ENCODE measurements around the gene GPC6.
A peak's percentile ranks its signal among the peaks of the same experiment; 100 is the strongest.

The GPC6 gene

GRCh38 chr13:94109715-94110374 lies 883.2 kb downstream of the GPC6 start:
- TF ChIP-seq CTCF (IDR thresholded peaks at IDR 0.05; ENCODE audit: low read depth, low read length, missing control alignments): no peak
- in situ Hi-C loops (cut with HindIII; ENCODE audit: low pct_ligation_motif_present, low sequenced_read_pairs): no loop called here
- Histone ChIP-seq H3K4me3 (ENCODE audit: low read depth, low read length) (no peak overlapping the region), H3K27ac (no peak overlapping the region), H3K27me3 (replicated peaks) (no peaks in the 10 kb centered on the region), H3K36me3 (replicated peaks) (no peaks in the 10 kb centered on the region)
- no peak for DNase-seq

- Histone ChIP-seq H3K36me3 (replicated peaks) (no peaks in the 10 kb centered on the region), H3K4me3 (ENCODE audit: low read depth, low read length) (no peak overlapping the region), H3K27me3 (replicated peaks) (no peaks in the 10 kb centered on the region), H3K27ac (no peak overlapping the region)
- TF ChIP-seq CTCF (IDR thresholded peaks at IDR 0.05; ENCODE audit: low read depth, low read length, missing control alignments): no peak
- in situ Hi-C loops (cut with HindIII; ENCODE audit: low pct_ligation_motif_present, low sequenced_read_pairs): no loop called here
- DNase-seq: peak; percentile 88
These were observed 885.6 kb downstream of the GPC6 start for GRCh38 chr13:94112227-94112626.

- DNase-seq: no peak
- no peak overlapping the region for H3K27ac ChIP-seq
These were observed 886.1 kb downstream of the GPC6 start for GRCh38 chr13:94112731-94113130.

GRCh38 chr13:94113245-94113644 lies 886.6 kb downstream of the GPC6 start:
- Histone ChIP-seq H3K36me3 (replicated peaks) (no peaks in the 10 kb centered on the region), H3K27me3 (replicated peaks) (no peaks in the 10 kb centered on the region), H3K27ac (no peak overlapping the region), H3K4me3 (ENCODE audit: low read depth, low read length) (no peak overlapping the region)
- in situ Hi-C loops (cut with HindIII; ENCODE audit: low pct_ligation_motif_present, low sequenced_read_pairs): no loop called here
- DNase-seq: no peak
- no peak for TF ChIP-seq CTCF (IDR thresholded peaks at IDR 0.05; ENCODE audit: low read depth, low read length, missing control alignments)

More at GRCh38 chr13:94112731-94113130, 886.1 kb downstream of the GPC6 start:
- in situ Hi-C loops (cut with HindIII; ENCODE audit: low pct_ligation_motif_present, low sequenced_read_pairs): no loop called here
- peak; percentile 28 for TF ChIP-seq CTCF (IDR thresholded peaks at IDR 0.05; ENCODE audit: low read depth, low read length, missing control alignments)
- Histone ChIP-seq H3K27me3 (replicated peaks) (no peaks in the 10 kb centered on the region), H3K4me3 (ENCODE audit: low read depth, low read length) (no peak overlapping the region), H3K36me3 (replicated peaks) (no peaks in the 10 kb centered on the region)

GRCh38 chr13:94114166-94114565 lies 887.6 kb downstream of the GPC6 start:
- DNase-seq: no peak
- no peak overlapping the region for H3K4me3 ChIP-seq (ENCODE audit: low read depth, low read length)
- in situ Hi-C loops (cut with HindIII; ENCODE audit: low pct_ligation_motif_present, low sequenced_read_pairs): no loop called here
- H3K27me3 ChIP-seq (replicated peaks): no peaks in the 10 kb centered on the region
- H3K27ac ChIP-seq: no peak overlapping the region
- TF ChIP-seq CTCF (IDR thresholded peaks at IDR 0.05; ENCODE audit: low read depth, low read length, missing control alignments): no peak
- no peaks in the 10 kb centered on the region for H3K36me3 ChIP-seq (replicated peaks)

GRCh38 chr13:94115054-94115453 lies 888.4 kb downstream of the GPC6 start:
- Histone ChIP-seq H3K27ac (no peak overlapping the region), H3K36me3 (replicated peaks) (no peaks in the 10 kb centered on the region), H3K4me3 (ENCODE audit: low read depth, low read length) (no peak overlapping the region), H3K27me3 (replicated peaks) (no peaks in the 10 kb centered on the region)
- TF ChIP-seq CTCF (IDR thresholded peaks at IDR 0.05; ENCODE audit: low read depth, low read length, missing control alignments): peak; percentile 21
- in situ Hi-C loops (cut with HindIII; ENCODE audit: low pct_ligation_motif_present, low sequenced_read_pairs): no loop called here
- DNase-seq: no peak

All from brain microvascular endothelial cell (primary cell).